GM19372 (cell line): ENCODE data around the gene GLCCI1.
"Not testable (repeated sequence)": the region's sequence is repeated elsewhere in the genome, so short reads cannot be mapped to it uniquely, and the experiment has no call there.

Experiments
- ATAC-seq: cut with Tn5 transposase; IDR thresholded peaks from one replicate; pipeline ENCODE4 v1.9.1; 2021; ENCODE audit warnings: mild to moderate bottlenecking, low read depth, moderate library complexity; ENCODE audit not compliant: unreplicated experiment

Gene GLCCI1

DNA sequence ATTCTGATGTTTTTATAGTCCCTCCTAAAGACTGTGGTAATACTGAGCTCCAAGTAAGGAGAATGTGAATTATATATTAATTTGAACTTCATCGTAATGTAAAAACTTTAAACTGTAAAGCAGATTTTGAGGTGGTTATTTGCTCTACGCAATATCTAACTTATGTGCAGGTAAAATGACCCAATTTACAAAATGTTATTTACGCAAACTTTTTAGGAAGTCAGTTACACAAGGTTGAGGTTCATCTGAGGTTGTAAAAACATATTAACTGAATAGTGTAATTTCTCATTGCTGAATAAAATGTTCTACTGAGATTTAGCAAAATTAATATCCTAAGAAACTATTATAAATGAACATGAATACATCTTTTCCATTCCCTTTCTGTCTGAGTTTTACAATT, 15.8 kb downstream of the GLCCI1 start:
- no peak for ATAC-seq

GRCh38 chr7:7988706-7989105, 20.1 kb downstream of the GLCCI1 start:
- no peak for ATAC-seq

DNA sequence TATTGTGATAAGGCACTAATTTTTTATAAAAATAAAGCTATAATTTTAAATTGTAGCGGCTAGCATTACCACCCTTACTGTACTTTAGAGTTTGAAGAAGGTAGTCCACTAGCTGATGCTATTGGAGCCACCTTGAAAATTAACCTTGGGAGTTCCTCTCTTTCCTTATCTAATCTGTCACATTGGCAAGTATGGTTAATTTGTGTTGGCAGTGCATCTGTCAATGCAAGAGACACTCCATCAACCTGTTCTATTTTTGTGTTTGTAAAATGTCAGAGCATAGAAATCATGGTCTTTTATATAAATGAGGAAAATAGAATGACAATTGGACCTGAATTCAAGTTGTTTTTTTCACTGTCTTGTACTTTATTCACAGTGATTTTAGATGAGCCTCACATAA, 20.5 kb downstream of the GLCCI1 start:
- ATAC-seq = no peak

DNA sequence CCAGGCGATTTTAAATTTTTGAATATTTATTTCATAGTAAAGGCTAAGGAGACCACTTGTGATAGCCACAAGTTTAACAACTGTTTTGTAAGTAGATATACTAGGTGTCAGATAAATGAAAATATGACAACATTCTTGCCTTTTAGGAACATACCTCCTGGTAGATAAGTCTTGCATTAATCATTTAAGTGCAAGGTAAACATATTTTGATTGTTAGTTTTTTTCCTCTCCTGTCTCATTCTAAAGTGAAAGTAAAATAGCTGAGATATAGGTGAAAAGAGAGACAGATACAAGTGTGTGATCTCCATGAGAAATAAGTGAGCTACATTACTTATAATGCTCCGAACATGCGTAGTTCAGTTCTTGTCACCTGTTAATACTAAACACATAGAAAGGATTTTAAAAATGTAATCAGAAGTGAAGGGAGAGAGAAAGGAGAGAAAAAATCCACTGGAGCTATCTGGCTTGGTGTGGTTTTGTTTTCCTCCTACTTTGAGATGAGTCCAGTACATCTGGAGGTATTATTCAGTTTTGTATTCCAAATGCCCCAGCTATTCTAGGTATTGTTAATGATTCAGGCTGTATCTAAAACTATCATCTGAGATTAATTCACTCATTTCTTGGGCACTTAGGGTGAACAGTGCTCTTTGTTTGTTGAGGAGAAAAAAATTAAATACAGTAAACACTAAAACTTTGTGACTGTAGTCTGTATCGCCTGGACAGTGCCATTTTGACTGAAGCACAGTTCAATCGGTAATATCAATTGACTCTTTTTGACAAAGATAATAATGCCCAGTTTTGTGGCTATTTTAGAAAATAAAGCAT, 21.2 kb downstream of the GLCCI1 start:
- no peak for ATAC-seq

DNA sequence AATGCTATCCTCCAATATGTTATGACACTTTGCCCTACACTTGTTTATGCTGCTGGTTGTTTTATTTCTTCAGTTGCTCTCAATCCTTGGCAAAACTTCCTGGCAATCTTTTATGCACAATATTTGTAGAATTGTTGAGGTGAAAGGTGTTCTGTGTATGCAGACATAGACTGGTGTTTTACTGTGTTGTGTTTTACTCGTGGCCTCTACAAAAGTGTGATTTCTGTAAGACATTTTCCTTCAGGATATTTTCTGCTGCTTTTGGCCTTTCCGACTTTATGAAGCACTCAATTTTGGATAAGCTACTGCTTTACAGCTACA, 21.8 kb downstream of the GLCCI1 start:
- no peak for ATAC-seq

- no peak for ATAC-seq
These were observed 23.9 kb downstream of the GLCCI1 start for GRCh38 chr7:7992506-7992905.

DNA sequence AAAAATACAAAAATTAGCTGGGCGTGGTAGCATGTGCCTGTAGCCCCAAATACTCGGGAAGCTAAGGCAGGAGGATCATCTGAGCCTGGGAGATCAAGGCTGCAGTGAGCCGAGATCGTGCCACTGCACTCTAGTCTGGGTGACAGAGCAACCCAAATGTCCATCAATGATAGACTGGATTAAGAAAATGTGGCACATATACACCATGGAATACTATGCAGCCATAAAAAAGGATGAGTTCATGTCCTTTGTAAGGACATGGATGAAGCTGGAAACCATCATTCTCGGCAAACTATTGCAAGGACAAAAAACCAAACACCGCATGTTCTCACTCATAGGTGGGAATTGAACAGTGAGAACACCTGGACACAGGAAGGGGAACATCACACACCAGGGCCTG, 26.8 kb downstream of the GLCCI1 start:
- not testable (repeated sequence) for ATAC-seq

DNA sequence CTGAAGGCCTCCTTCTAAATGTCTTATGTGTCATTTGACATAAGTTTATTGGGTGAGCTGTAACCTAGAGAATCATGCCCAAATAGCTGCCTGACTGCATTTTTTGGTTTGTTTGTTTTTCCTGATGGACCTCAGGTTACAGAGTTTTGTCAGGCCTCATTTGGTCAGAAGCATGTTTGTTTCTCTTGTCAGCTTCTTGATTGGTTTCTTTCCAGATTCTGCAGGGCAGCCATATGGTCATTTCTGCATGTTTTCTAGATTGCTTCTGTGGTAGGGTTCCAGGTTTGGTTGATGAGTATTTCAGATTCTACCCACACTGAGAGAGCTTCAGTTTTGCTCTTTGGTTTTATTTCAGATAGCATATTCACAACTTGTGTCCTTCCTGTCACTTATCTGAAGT, 28.0 kb downstream of the GLCCI1 start:
- ATAC-seq = no peak

GRCh38 chr7:8000315-8000941, 31.8 kb downstream of the GLCCI1 start:
- ATAC-seq = no peak

- no peak for ATAC-seq
These were observed 34.5 kb downstream of the GLCCI1 start for GRCh38 chr7:8003077-8003476.

- ATAC-seq = no peak
These were observed 36.7 kb downstream of the GLCCI1 start for GRCh38 chr7:8005279-8005678.

DNA sequence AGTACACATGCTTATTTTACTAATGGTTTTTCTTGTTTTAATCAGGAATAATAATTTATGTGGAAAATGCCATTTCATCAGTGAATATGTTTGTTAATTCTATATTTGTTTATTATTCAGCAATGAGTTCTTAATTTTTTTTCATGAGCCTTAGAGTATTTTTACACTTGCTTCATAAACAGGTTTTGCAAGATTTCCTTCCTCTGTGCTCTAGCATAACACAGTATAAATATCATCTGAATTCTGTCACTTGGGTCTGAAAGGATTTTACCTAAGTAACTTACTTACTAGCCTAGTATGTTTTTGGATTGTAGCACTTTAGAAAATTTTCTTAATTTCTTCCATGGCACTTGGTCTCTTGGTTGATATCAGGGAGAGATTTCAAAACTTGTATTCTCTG, 45.8 kb downstream of the GLCCI1 start:
- no peak for ATAC-seq

DNA sequence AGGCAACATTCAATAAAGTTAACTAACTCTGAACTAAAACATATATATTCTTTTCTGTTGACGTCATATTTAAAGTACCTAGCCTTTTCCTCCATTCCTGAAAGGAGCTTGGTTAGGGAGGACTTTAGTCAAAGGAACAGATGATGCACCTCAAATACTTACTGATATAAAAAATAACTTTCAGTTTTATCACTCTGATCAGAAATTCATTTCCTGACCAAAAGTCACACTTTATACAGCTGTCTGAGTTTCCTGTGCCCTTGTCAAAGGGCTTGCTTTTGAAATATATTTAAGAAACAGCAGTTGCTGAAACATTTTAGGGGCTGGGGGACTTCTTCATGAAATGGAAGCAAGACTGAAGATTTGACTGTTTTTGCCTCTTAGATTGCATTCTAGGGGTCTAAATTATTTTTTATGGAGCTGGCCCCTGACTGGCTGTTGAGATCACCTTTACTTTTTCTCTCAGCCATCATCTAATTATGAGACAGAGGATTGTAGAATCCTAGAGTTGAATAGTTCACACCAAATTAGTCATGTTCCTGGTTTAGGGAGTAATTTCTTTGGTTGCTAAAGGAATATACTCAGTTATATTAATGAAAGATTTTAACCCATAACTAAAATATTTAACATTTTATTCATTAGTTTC, 46.6 kb downstream of the GLCCI1 start:
- no peak for ATAC-seq

- no peak for ATAC-seq
These were observed 47.1 kb downstream of the GLCCI1 start for GRCh38 chr7:8015746-8016120.

DNA sequence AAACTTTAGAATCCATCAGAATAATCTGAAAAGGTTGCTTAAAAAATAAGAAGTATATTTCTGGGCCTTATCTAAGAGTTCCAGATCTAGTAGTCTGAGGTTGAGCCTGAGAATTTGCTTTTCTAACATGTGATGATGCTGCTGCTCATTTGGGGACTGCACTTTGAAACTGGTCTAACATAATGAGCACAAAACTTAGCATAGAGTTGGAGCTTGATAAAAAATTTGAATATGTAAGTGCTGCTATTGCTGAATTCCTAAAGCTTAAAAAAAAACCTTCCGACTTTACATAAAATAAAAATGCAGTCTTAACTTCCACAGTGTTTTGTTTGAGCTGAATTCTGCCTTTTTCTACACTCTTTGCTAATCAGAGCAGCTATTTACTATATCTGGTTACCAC, 48.8 kb downstream of the GLCCI1 start:
- no peak for ATAC-seq

- no peak for ATAC-seq
These were observed 50.4 kb downstream of the GLCCI1 start for GRCh38 chr7:8018961-8019360.

DNA sequence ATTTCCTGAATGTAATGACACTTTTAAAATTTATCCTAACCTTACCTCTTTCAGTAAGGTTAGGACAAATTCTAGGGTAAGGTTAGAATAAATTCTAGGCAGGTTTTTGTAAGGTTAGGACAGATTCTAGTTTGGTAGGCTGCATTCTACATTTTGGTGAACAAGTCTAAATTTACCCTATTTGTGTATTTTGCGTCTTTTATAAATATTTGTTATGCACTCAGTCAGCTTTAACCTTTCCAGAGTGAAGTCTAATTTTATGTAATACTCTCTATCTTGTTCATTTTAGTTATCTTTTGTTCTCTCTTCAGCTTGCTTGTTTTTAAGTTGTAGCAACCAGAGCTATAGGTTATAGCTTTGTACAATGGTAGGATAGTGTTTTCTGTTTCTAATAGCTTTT, 54.0 kb downstream of the GLCCI1 start:
- ATAC-seq = no peak

DNA sequence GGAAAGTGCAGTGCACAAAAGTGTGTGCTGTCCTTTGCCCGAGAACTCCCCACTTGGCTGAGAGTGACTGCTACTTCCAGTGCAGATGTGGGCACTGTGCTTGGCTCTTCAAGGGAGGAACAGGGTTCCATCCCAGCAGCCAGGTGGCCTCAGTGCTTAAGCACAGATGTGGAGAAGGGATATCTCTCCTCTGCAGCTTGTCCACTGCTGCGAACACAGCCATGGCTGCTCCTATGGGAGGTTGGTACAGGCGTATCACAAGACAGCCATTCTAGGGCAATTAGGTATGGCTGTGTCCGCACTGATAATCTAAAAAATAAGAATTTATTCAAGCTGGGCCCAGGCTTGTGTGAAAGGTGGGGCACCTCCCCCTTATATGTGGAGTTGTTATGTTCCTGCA, 66.6 kb downstream of the GLCCI1 start:
- ATAC-seq = no peak

GRCh38 chr7:8035647-8036518, 67.3 kb downstream of the GLCCI1 start:
- ATAC-seq = peak; percentile 46

GRCh38 chr7:8037151-8037550, 68.6 kb downstream of the GLCCI1 start:
- ATAC-seq = no peak

GRCh38 chr7:8040768-8041369, 72.3 kb downstream of the GLCCI1 start:
- ATAC-seq = no peak
